GM12892 (cell line): ENCODE data around the gene KRTAP10-9.
"Not testable (repeated sequence)": the region's sequence is repeated elsewhere in the genome, so short reads cannot be mapped to it uniquely, and the experiment has no call there.

Source experiments
- DNase-seq: peaks from one replicate; pipeline ENCODE4 v3.0.0; 2011; ENCODE audit not compliant: insufficient read length
- FAIRE-seq: peaks from 2 replicates; lab custom pipeline; 2011; peaks lifted over from hg19 to GRCh38; lab: Jason Lieb, UNC
- POLR2A ChIP-seq: IDR thresholded peaks from 2 replicates; pipeline ENCODE4 v1.6.1; 2011; ENCODE audit warnings: low read depth, low read length, control low read depth
- POLR2AphosphoS5 ChIP-seq: IDR thresholded peaks from 2 replicates; pipeline ENCODE4 v1.6.1; 2011; ENCODE audit warnings: low read depth, low read length, control low read depth
- TAF1 ChIP-seq: IDR thresholded peaks from 2 replicates; pipeline ENCODE4 v1.6.1; 2011; ENCODE audit warnings: low read depth, mild to moderate bottlenecking, control low read depth, low read length, borderline replicate concordance

The KRTAP10-9 gene

GRCh38 chr21:44589586-44590305 lies 37.1 kb upstream of the KRTAP10-9 start:
- TF ChIP-seq TAF1: no peak
- no peak for TF ChIP-seq POLR2AphosphoS5
- no peak for TF ChIP-seq POLR2A
- FAIRE-seq: no peak
- no peak for DNase-seq

- FAIRE-seq: no peak
- TF ChIP-seq POLR2AphosphoS5: no peak
- no peak for TF ChIP-seq TAF1
- TF ChIP-seq POLR2A: no peak
- no peak for DNase-seq
Observed at GRCh38 chr21:44590311-44590721, 36.6 kb upstream of the KRTAP10-9 start.

GRCh38 chr21:44590897-44591800 lies 35.7 kb upstream of the KRTAP10-9 start:
- not testable (repeated sequence) for FAIRE-seq

GRCh38 chr21:44591801-44592130 lies 35.1 kb upstream of the KRTAP10-9 start:
- not testable (repeated sequence) for FAIRE-seq, DNase-seq

More at GRCh38 chr21:44590897-44591800, 35.7 kb upstream of the KRTAP10-9 start:
- DNase-seq: not testable (repeated sequence)

- FAIRE-seq (no peak), DNase-seq (no peak)
- TF ChIP-seq POLR2A: no peak
- TF ChIP-seq TAF1: no peak
Observed at GRCh38 chr21:44592446-44593311, 34.2 kb upstream of the KRTAP10-9 start, which contains the start of gene KRTAP10-6. Gene KRTAP10-6 (minus strand): TSS chr21:44592505. CDS start chr21:44592484, 21 bp downstream.

- DNase-seq (no peak), FAIRE-seq (no peak)
- TF ChIP-seq TAF1 (no peak), POLR2AphosphoS5 (no peak), POLR2A (no peak)
Observed at GRCh38 chr21:44593598-44594405, 33.1 kb upstream of the KRTAP10-9 start.

- TF ChIP-seq POLR2A (no peak), POLR2AphosphoS5 (no peak)
- no peak for FAIRE-seq
- no peak for DNase-seq
Observed at GRCh38 chr21:44594406-44594916, 32.4 kb upstream of the KRTAP10-9 start.

- FAIRE-seq (no peak), DNase-seq (no peak)
- TF ChIP-seq POLR2A (no peak), POLR2AphosphoS5 (no peak), TAF1 (no peak)
Observed at GRCh38 chr21:44595524-44595923, 31.4 kb upstream of the KRTAP10-9 start.

GRCh38 chr21:44596068-44596725 lies 30.7 kb upstream of the KRTAP10-9 start:
- DNase-seq: no peak
- TF ChIP-seq POLR2A (no peak), POLR2AphosphoS5 (no peak), TAF1 (no peak)
- no peak for FAIRE-seq

GRCh38 chr21:44598061-44598460 lies 28.8 kb upstream of the KRTAP10-9 start:
- FAIRE-seq: no peak
- no peak for DNase-seq
- TF ChIP-seq TAF1 (no peak), POLR2AphosphoS5 (no peak), POLR2A (no peak)
